ENCODE data around the gene MSANTD2.

- TF ChIP-seq PATZ1 (CRISPR knock-in tag; IDR thresholded peaks at IDR 0.05; ENCODE audit: borderline replicate concordance) (no peak), POU6F1 (CRISPR knock-in tag; IDR thresholded peaks at IDR 0.05; ENCODE audit: borderline replicate concordance, low read depth) (no peak), RARB (CRISPR knock-in tag; IDR thresholded peaks at IDR 0.05) (no peak), ZNF70 (CRISPR knock-in tag; IDR thresholded peaks at IDR 0.05) (no peak)
These were observed 1.6 kb upstream of the MSANTD2 start for GRCh38 chr11:124801636-124802312.

All from SK-N-SH treated with all-trans-retinoic acid at 6 μM for 48 hours (cell line).